Mammary epithelial cell (primary cell): Measurements from ENCODE around the gene RAI14.

Source experiments
- EZH2 ChIP-seq: IDR thresholded peaks from 2 replicates; pipeline ENCODE4 v1.6.1; 2012; ENCODE audit warnings: low read length, inconsistent platforms, borderline replicate concordance
- TF ChIP-seq, protein P1 (sequence below), 2 donors: IDR thresholded peaks in 1 of 2; conservative IDR thresholded peaks in 1 of 2; 2 replicates each; pipeline ENCODE4 v1.5.1; 2011 to 2012; ENCODE audit warnings: inconsistent platforms in 2 of 2, low read length in 2 of 2, mild to moderate bottlenecking in 2 of 2, control low read depth in 1 of 2, low read depth in 1 of 2; ENCODE audit not compliant: insufficient read depth in 1 of 2; ENCODE audit errors: extremely low read depth in 1 of 2

DNA sequence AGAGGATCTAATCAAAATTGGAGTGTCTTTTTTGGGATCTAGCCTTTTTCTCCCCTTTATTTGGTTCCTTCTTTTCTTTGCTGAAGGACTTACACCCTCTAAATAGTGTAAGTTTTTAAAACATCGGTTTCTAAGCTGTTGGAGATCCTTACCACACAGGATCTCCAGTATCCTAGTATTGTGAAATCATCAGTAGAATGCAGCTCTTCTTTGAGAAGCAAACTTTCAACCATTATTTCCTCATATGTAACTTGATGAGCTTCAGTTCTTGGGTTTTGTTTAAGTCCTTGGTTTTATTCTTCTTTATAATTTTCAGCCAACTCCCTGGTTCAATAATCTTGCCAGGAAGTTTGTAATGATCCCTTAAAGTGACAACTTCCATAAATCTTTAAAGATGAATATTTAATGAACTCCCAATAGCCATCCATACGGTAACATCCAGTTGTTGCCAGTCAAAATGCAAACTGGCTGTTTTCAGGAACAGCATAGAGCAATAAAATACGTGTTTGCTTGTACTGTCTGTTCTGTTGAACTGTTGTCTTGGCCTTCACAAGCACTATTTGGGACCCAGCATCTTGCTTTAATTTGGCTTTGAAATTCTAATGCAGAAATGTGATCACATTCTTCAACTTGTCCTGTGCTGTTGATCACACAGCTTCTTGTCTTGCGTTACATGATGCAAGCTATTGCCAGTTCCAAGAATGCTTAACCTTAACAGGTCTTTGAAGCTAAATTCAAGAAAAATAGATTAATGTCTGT lies 148.0 kb downstream of the RAI14 start:
- TF ChIP-seq, protein P1, sequence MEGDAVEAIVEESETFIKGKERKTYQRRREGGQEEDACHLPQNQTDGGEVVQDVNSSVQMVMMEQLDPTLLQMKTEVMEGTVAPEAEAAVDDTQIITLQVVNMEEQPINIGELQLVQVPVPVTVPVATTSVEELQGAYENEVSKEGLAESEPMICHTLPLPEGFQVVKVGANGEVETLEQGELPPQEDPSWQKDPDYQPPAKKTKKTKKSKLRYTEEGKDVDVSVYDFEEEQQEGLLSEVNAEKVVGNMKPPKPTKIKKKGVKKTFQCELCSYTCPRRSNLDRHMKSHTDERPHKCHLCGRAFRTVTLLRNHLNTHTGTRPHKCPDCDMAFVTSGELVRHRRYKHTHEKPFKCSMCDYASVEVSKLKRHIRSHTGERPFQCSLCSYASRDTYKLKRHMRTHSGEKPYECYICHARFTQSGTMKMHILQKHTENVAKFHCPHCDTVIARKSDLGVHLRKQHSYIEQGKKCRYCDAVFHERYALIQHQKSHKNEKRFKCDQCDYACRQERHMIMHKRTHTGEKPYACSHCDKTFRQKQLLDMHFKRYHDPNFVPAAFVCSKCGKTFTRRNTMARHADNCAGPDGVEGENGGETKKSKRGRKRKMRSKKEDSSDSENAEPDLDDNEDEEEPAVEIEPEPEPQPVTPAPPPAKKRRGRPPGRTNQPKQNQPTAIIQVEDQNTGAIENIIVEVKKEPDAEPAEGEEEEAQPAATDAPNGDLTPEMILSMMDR (conservative IDR thresholded peaks at IDR 0.05 in 1 of 2, IDR thresholded peaks at IDR 0.05 in 1 of 2; ENCODE audit: extremely low read depth in 1 of 2, insufficient read depth in 1 of 2, low read depth in 1 of 2, low read length in 2 of 2): no peak
- TF ChIP-seq EZH2: no peak
